Activated naive CD4-positive, alpha-beta T cell treated with anti-CD3 and anti-CD28 coated beads for 36 hours (primary cell): ENCODE results near the gene ROPN1. TPM values are rescaled to one million over a fixed set of nuclear protein-coding genes. Genes with fewer than 3 reads are reported as not detected.
"Not testable (repeated sequence)": the region's sequence is repeated elsewhere in the genome, so short reads cannot be mapped to it uniquely, and the experiment has no call there.

Experiments used
- CTCF ChIA-PET: fragments of 350-600 bp; sonication (Branson Sonifier 250); formaldehyde crosslinking; loops from one replicate; lab custom pipeline; 2021; ENCODE audit warnings: antibody characterized with exemption; lab: Charles Lee
- DNase-seq: peaks from one replicate; pipeline ENCODE4 v3.0.0-alpha.2; 2020
- H3K27ac Mint-ChIP-seq: one replicate; pipeline ENCODE4 v1.8.0; 2021; ENCODE audit warnings: mild to moderate bottlenecking, mixed read lengths
- H3K27me3 Mint-ChIP-seq: one replicate; pipeline ENCODE4 v1.8.0; 2021; ENCODE audit warnings: low read depth, mixed read lengths
- H3K36me3 Mint-ChIP-seq: one replicate; pipeline ENCODE4 v1.8.0; 2021; ENCODE audit warnings: low read depth, mixed read lengths
- H3K4me1 Mint-ChIP-seq: one replicate; pipeline ENCODE4 v1.8.0; 2021; ENCODE audit warnings: low read depth, mixed read lengths
- H3K4me3 Mint-ChIP-seq: one replicate; pipeline ENCODE4 v1.8.0; 2021; ENCODE audit warnings: mild to moderate bottlenecking, moderate library complexity, mixed read lengths
- H3K9me3 Mint-ChIP-seq: one replicate; pipeline ENCODE4 v1.8.0; 2021; ENCODE audit warnings: mixed read lengths
- intact Hi-C: fragments of 100-400 bp; cut with micrococcal nuclease; formaldehyde crosslinking; loops from one replicate; pipeline ENCODE4 v1.15.1; 2023
- total RNA-seq, 2 experiments: library from RNA; stranded (reverse); gene quantifications; one replicate each; pipeline ENCODE4 v1.2.3, GENCODE V29; 2021

ROPN1 gene
- total RNA-seq: not detected

GRCh38 chr3:123991730-123992588, at the start of gene ROPN1:
Gene ROPN1, minus strand, starts transcription at chr3:123992124. Its CDS starts 11,643 bp downstream, at chr3:123980481.
- H3K36me3 Mint-ChIP-seq, intact Hi-C loops, H3K4me1 Mint-ChIP-seq, CTCF ChIA-PET, H3K27ac Mint-ChIP-seq, DNase-seq, H3K9me3 Mint-ChIP-seq: not testable (repeated sequence)
- peak within 1 kb of the TSS; percentile 43 for H3K4me3 Mint-ChIP-seq
- peaks cover 19% of the 10 kb centered on the region for H3K27me3 Mint-ChIP-seq

DNA sequence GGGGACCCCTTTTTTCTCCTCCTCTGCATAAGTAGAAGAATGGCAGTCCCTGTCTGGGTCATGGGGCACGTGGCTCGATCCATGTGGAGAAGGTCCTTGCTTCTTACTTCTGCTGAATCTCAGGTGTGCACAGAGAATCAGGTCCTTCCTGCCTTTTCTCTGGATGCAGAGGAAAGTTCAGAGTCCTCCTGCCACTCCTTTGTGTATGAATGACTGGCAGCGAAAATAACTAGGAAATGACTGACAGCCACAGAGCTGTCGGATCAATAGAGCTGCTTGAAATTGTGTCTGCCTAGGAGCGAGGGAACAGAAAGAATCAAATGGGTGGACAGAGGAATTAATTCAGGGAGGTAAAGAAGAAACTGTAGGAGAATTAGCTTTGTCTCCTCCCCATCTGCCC, 49.6 kb upstream of the ROPN1 start:
- intact Hi-C loops: no loop called here
- Mint-ChIP-seq H3K36me3 (no peaks in the 10 kb centered on the region), H3K27me3 (peaks cover 13% of the 10 kb centered on the region), H3K27ac (no peak overlapping the region), H3K4me3 (no peak overlapping the region), H3K4me1 (no peaks in the 10 kb centered on the region), H3K9me3 (no peaks in the 10 kb centered on the region)
- no peak for DNase-seq
- CTCF ChIA-PET: interaction anchor here (0.6 kb wide), 1 partner anchor 223 kb away, joined by 3 read pairs; no protein-coding TSS in a partner anchor

- no peaks in the 10 kb centered on the region for H3K9me3 Mint-ChIP-seq
- CTCF ChIA-PET: no interaction called here
- no peak for DNase-seq
- no peaks in the 10 kb centered on the region for H3K36me3 Mint-ChIP-seq
- peaks cover 31% of the 10 kb centered on the region for H3K27me3 Mint-ChIP-seq
- H3K4me3 Mint-ChIP-seq: no peak overlapping the region
- no peak overlapping the region for H3K27ac Mint-ChIP-seq
- intact Hi-C loops: no loop called here
- peaks cover 9% of the 10 kb centered on the region for H3K4me1 Mint-ChIP-seq
Measured at GRCh38 chr3:124037326-124037725, 45.4 kb upstream of the ROPN1 start.

DNA sequence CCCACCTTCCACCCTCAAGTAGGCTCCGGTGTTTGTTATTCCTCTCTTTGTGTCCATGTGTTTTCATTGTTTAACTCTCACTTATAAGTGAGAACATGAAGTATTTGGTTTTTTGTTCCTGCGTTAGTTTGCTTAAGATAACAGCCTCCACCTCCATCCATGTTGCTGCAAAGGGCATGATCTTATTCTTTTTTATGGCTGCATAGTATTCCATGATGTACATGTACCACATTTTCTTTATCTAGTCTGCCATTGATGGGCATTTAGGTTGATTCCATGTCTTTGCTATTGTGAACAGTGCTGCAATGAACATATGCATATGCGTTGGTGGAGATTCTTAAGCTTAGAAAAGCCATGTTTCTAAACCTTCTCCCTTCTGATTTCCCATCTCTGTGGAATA, 44.3 kb upstream of the ROPN1 start:
- Mint-ChIP-seq H3K4me1 (peaks cover 11% of the 10 kb centered on the region), H3K27me3 (peaks cover 41% of the 10 kb centered on the region)
- CTCF ChIA-PET, DNase-seq, intact Hi-C loops, H3K9me3 Mint-ChIP-seq, H3K27ac Mint-ChIP-seq, H3K36me3 Mint-ChIP-seq, H3K4me3 Mint-ChIP-seq: not testable (repeated sequence)

DNA sequence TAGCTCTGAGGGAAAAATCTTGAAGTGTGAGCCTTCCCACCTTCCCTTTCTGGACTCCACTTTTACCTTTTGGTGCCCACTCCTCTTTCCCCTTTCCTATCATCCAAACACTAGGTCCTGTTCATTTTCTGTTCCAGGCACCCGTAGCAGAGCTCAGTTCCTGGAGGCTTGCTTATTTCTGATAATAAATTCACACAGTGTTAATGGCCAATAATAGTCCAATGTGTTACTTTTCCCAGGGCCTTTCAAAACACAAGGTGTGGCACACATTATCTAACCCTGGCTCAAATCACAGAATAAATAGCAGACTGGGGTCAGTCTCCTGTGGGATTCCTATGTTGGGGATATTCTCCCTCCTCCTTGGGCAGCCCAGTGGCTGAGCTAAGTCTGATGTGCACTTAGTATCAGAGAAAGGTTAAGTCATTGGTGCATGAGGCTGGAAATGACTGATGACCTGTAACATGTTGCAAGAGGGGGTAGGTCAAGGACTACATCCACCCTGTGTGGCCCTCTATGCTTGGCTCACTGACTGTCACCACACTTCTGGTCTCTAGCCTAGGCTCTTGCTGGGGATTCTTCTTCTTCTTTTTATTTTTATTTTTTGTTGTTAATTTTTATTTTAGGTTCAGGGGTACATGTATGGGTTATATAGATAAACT, 43.7 kb upstream of the ROPN1 start:
- DNase-seq: no peak
- CTCF ChIA-PET: no interaction called here
- H3K36me3 Mint-ChIP-seq: no peaks in the 10 kb centered on the region
- no peak overlapping the region for H3K27ac Mint-ChIP-seq
- intact Hi-C loops: no loop called here
- peaks cover 43% of the 10 kb centered on the region for H3K27me3 Mint-ChIP-seq
- H3K4me3 Mint-ChIP-seq: no peak overlapping the region
- peaks cover 11% of the 10 kb centered on the region for H3K4me1 Mint-ChIP-seq
- no peaks in the 10 kb centered on the region for H3K9me3 Mint-ChIP-seq

DNA sequence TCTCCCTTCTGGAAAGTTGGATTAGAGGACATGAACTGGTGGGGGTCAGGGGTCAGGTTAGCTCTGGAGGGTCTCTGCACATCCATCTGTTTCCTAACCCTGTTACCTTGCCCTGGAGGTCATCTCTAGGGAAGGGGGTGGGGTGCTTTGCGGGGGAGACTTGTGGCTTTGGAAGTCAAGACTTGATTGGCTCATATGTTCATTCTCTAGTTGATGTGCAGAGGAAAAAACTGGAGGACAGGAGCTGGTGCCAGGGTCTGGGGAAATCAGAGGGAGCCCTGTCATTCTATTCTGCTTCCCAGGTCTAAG, 42.9 kb upstream of the ROPN1 start:
- DNase-seq: no peak
- intact Hi-C loops: loop anchor here (5.0 kb wide), 1 partner anchor 72 kb away; the partner anchor contains the start of gene CCDC14
- Mint-ChIP-seq H3K27ac (no peak overlapping the region), H3K27me3 (peaks cover 44% of the 10 kb centered on the region), H3K36me3 (no peaks in the 10 kb centered on the region), H3K4me3 (peak overlapping the region; percentile 34), H3K9me3 (no peaks in the 10 kb centered on the region), H3K4me1 (peaks cover 11% of the 10 kb centered on the region)
- CTCF ChIA-PET: interaction anchor here (0.5 to 1.3 kb wide), 3 partner anchors 8 to 232 kb away, joined by 3 to 4 read pairs (median 3); no protein-coding TSS in a partner anchor

DNA sequence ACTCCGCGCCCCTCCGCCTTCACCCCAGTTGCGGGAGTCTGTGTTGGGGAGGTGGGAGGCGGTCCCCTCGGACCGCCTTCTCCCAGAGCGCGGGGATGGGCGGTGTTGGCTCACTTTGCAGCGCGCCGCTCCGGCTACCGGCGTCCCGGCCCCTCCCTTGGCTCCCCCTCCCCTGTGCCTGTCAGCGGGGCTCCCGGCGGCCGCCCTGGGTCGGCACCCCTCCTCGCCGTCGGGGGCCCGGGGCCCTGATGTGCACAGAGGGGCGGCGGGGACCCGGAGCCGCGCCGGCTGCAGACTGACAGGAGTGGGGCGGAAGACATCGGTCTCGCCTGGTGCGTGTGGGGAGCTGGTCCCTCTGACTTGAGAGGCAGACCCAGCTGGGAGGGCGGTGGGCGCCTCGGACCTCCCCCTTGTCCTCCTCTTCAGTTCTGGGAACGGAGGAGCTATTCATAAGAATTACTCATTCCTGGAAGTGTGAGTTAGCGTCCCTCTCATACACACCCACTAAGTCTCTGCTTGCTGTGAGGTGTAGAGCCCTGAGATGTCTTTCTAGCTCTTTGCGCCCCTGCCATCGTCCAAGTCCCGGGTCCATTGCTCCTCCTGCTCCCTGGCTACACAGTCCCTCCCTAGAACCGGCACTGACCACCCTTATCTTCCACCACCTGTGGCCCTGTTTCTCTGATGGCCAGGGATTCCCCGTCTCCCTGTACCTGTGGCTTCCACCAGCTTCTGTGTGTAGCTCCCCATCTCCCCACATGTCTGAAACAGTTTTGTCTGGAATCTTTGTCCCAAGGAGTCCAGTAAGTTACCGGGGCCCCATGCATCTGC, 42.3 kb upstream of the ROPN1 start:
- H3K4me3 Mint-ChIP-seq: peak overlapping the region; percentile 42
- DNase-seq: peak; percentile 24
- no peak overlapping the region for H3K27ac Mint-ChIP-seq
- H3K27me3 Mint-ChIP-seq: peaks cover 42% of the 10 kb centered on the region
- CTCF ChIA-PET: interaction anchor here (0.5 to 1.3 kb wide), 5 partner anchors 8 to 232 kb away, joined by 3 to 4 read pairs (median 3); no protein-coding TSS in a partner anchor
- intact Hi-C loops: loop anchor here (5.0 kb wide), 1 partner anchor 72 kb away; the partner anchor contains the start of gene CCDC14
- H3K36me3 Mint-ChIP-seq: no peaks in the 10 kb centered on the region
- H3K9me3 Mint-ChIP-seq: no peaks in the 10 kb centered on the region
- peaks cover 11% of the 10 kb centered on the region for H3K4me1 Mint-ChIP-seq

- DNase-seq: no peak
Measured at GRCh38 chr3:124033360-124034015, 41.6 kb upstream of the ROPN1 start, which contains the start of gene KALRN. Gene KALRN, plus strand, starts transcription at chr3:124033369.

DNA sequence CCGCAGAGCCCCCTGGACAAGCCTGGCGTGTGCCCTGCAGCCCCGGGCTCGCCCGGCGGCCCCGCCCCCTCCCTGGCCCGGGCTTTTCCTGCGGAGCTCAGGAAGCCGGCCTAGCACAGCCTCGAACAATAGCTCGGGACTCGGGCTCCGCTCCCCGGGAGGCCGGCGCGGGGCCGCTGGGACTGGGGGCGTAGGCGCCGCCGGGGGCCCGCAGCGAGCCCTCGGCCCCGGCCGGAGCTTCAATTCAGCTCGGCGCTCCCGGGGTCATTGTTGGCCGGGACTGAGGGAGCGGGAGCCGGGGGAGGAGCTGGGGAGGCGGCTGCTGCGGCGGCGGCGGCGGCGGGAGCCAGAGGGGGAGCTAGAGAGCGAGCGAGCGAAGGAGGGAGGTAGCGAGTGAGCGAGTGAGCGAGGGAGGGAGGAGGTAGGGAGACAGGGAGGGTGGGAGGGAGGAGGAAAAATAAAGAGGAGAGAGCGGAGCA, 41.0 kb upstream of the ROPN1 start:
- H3K36me3 Mint-ChIP-seq: no peaks in the 10 kb centered on the region
- no peak overlapping the region for H3K27ac Mint-ChIP-seq
- CTCF ChIA-PET: interaction anchor here (0.5 to 1.6 kb wide), 13 partner anchors 10 to 1983 kb away, joined by 3 to 7 read pairs (median 4); no protein-coding TSS in a partner anchor
- H3K4me3 Mint-ChIP-seq: peak overlapping the region; percentile 22
- H3K9me3 Mint-ChIP-seq: no peaks in the 10 kb centered on the region
- H3K4me1 Mint-ChIP-seq: peaks cover 11% of the 10 kb centered on the region
- H3K27me3 Mint-ChIP-seq: peaks cover 47% of the 10 kb centered on the region
- peak; percentile 79 for DNase-seq
- intact Hi-C loops: loop anchor here (1.0 to 5.0 kb wide), 2 partner anchors 46 to 71 kb away; partner anchors contain the start of gene CCDC14

More at GRCh38 chr3:124033360-124034015, 41.6 kb upstream of the ROPN1 start, which contains the start of gene KALRN:
- peaks cover 47% of the 10 kb centered on the region for H3K27me3 Mint-ChIP-seq
- peaks cover 11% of the 10 kb centered on the region for H3K4me1 Mint-ChIP-seq
- H3K9me3 Mint-ChIP-seq: no peaks in the 10 kb centered on the region
- H3K36me3 Mint-ChIP-seq: no peaks in the 10 kb centered on the region
- CTCF ChIA-PET: interaction anchor here (0.6 to 1.6 kb wide), 11 partner anchors 10 to 378 kb away, joined by 3 to 7 read pairs (median 4); no protein-coding TSS in a partner anchor
- peak within 1 kb of the TSS; percentile 68 for H3K4me3 Mint-ChIP-seq
- H3K27ac Mint-ChIP-seq: no peak within 1 kb of the TSS
- intact Hi-C loops: loop anchor here (1.0 to 5.0 kb wide), 2 partner anchors 46 to 71 kb away; partner anchors contain the start of gene CCDC14

DNA sequence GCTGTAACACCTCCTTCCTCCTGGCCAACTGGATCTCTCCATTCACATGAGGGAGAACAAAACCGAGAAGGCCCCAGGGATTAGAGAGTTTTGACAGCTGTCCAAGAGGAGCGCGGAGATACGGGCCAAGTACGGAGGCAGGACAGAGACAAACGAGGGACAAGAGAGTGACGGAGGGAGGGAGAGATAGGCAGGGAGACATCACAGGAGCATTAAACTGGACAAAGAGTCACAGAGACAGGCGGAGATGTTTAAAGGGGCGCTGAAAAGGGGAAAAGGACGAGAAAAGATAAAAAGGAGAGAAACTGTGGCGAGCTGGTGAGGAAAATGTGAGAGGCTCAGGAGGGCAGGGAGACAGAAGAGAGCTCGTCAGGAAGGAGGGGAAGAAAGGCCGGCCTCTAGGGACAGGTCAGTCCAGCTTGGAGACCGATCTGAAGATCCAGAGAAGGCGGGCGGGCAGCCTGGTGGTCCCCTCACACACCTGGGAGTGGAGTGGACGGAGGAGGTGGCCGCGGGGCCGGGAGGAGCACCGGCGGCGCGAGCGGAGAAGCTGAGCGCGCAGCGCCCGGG, 40.5 kb upstream of the ROPN1 start:
- Mint-ChIP-seq H3K27ac (no peak overlapping the region), H3K4me3 (peak overlapping the region; percentile 68), H3K36me3 (no peaks in the 10 kb centered on the region), H3K4me1 (peaks cover 11% of the 10 kb centered on the region), H3K27me3 (peaks cover 50% of the 10 kb centered on the region), H3K9me3 (no peaks in the 10 kb centered on the region)
- CTCF ChIA-PET: interaction anchor here (0.5 to 1.6 kb wide), 11 partner anchors 9 to 1982 kb away, joined by 3 to 7 read pairs (median 4); no protein-coding TSS in a partner anchor
- DNase-seq: no peak
- intact Hi-C loops: loop anchor here (5.0 kb wide), 1 partner anchor 70 kb away; the partner anchor contains the start of gene CCDC14

GRCh38 chr3:124026516-124026915, 34.6 kb upstream of the ROPN1 start:
- H3K36me3 Mint-ChIP-seq: no peaks in the 10 kb centered on the region
- no peaks in the 10 kb centered on the region for H3K4me1 Mint-ChIP-seq
- intact Hi-C loops: no loop called here
- peaks cover 24% of the 10 kb centered on the region for H3K27me3 Mint-ChIP-seq
- no peak overlapping the region for H3K4me3 Mint-ChIP-seq
- H3K27ac Mint-ChIP-seq: no peak overlapping the region
- CTCF ChIA-PET: no interaction called here
- no peak for DNase-seq
- H3K9me3 Mint-ChIP-seq: peaks cover 1% of the 10 kb centered on the region
